PC-9 (cell line): ENCODE results near the gene CFAP119. TPM values are rescaled to one million over a fixed set of nuclear protein-coding genes. Genes with fewer than 3 reads are reported as not detected.
A peak's percentile ranks its signal among the peaks of the same experiment; 100 is the strongest.

Source experiments
- BruUV-seq: library from RNA; stranded (reverse); fragments of 400-500 nt; replicated peaks from 2 replicates; lab custom pipeline; 2021; lab: Mats Ljungman, UMichigan
- CTCF ChIA-PET: fragments of 300-600 bp; sonication (Branson Sonifier 250); formaldehyde crosslinking; loops from one replicate; lab custom pipeline; 2022; ENCODE audit warnings: antibody characterized with exemption; lab: Charles Lee
- POLR2A ChIA-PET: fragments of 300-600 bp; sonication (Branson Sonifier 250); formaldehyde crosslinking; loops from one replicate; lab custom pipeline; 2022; ENCODE audit warnings: antibody characterized with exemption; ENCODE audit not compliant: unreplicated experiment; lab: Charles Lee
- DNase-seq, 2 experiments: peaks; one replicate each; pipeline versions ENCODE4 v3.0.0 to v3.0.0-alpha.2; 2015 to 2022; ENCODE audit warnings: mixed read lengths in 1 of 2
- H2AFZ ChIP-seq: fragments of 200-600 bp; sonication (generic); 2 replicates; pipeline ENCODE4 v1.8.1; 2017; ENCODE audit warnings: antibody characterized with exemption
- H3F3A ChIP-seq: fragments of 200-600 bp; sonication (generic); 2 replicates; pipeline ENCODE4 v1.8.1; 2017; ENCODE audit warnings: antibody characterized with exemption, mild to moderate bottlenecking, low read depth; ENCODE audit not compliant: insufficient read depth
- H3K27ac ChIP-seq: fragments of 200-600 bp; sonication (generic); 2 replicates; pipeline ENCODE4 v1.6.1; 2016; ENCODE audit warnings: mixed run types
- H3K27me3 ChIP-seq: fragments of 200-600 bp; sonication (generic); 2 replicates; pipeline ENCODE4 v1.6.1; 2016; ENCODE audit warnings: low read depth, mixed run types; ENCODE audit not compliant: insufficient read depth
- H3K36me3 ChIP-seq: fragments of 200-600 bp; sonication (generic); 2 replicates; pipeline ENCODE4 v1.6.1; 2016; ENCODE audit warnings: low read depth, mixed run types
- H3K4me1 ChIP-seq: fragments of 200-600 bp; sonication (generic); replicated peaks from 2 replicates; pipeline ENCODE4 v1.6.1; 2016; ENCODE audit warnings: mixed run types; ENCODE audit not compliant: insufficient read depth
- H3K4me2 ChIP-seq: fragments of 200-600 bp; sonication (generic); 2 replicates; pipeline ENCODE4 v1.6.1; 2017; ENCODE audit warnings: mixed run types
- H3K4me3 ChIP-seq: fragments of 200-600 bp; sonication (generic); 2 replicates; pipeline ENCODE4 v1.6.1; 2016; ENCODE audit warnings: mixed run types
- H3K79me2 ChIP-seq: fragments of 200-600 bp; sonication (generic); 2 replicates; pipeline ENCODE4 v1.6.1; 2017; ENCODE audit warnings: low read depth, mixed run types
- H3K9me2 ChIP-seq: fragments of 200-600 bp; sonication (generic); 2 replicates; pipeline ENCODE4 v1.8.1; 2017; ENCODE audit warnings: mild to moderate bottlenecking; ENCODE audit not compliant: insufficient read depth
- H3K9me3 ChIP-seq: fragments of 200-600 bp; sonication (generic); 2 replicates; pipeline ENCODE4 v1.8.1; 2016; ENCODE audit warnings: low read depth; ENCODE audit not compliant: insufficient read depth
- H4K20me1 ChIP-seq: fragments of 200-600 bp; sonication (generic); 2 replicates; pipeline ENCODE4 v1.8.1; 2017; ENCODE audit not compliant: insufficient read depth
- EZH2 ChIP-seq: fragments of 200-600 bp; sonication (generic); IDR thresholded peaks from 2 replicates; pipeline ENCODE4 v1.8.0; 2017; ENCODE audit warnings: antibody characterized with exemption, low read depth
- intact Hi-C: fragments of 100-400 bp; cut with micrococcal nuclease; formaldehyde crosslinking; loops from one replicate; pipeline ENCODE4 v1.10.0; 2022; ENCODE audit not compliant: unreplicated experiment
- total RNA-seq: library from RNA; stranded (reverse); gene quantifications from 2 replicates; pipeline ENCODE4 v1.2.3, GENCODE V29; 2021
- TF ChIP-seq, protein P1 (sequence below): fragments of 200-600 bp; sonication (generic); conservative IDR thresholded peaks from 2 replicates; pipeline ENCODE4 v1.6.1; 2017; ENCODE audit warnings: mixed run types, antibody characterized with exemption, mild to moderate bottlenecking, moderate library complexity

CFAP119 gene
- total RNA-seq, 1 experiment from 2014 or later, result 19.9 TPM

DNA sequence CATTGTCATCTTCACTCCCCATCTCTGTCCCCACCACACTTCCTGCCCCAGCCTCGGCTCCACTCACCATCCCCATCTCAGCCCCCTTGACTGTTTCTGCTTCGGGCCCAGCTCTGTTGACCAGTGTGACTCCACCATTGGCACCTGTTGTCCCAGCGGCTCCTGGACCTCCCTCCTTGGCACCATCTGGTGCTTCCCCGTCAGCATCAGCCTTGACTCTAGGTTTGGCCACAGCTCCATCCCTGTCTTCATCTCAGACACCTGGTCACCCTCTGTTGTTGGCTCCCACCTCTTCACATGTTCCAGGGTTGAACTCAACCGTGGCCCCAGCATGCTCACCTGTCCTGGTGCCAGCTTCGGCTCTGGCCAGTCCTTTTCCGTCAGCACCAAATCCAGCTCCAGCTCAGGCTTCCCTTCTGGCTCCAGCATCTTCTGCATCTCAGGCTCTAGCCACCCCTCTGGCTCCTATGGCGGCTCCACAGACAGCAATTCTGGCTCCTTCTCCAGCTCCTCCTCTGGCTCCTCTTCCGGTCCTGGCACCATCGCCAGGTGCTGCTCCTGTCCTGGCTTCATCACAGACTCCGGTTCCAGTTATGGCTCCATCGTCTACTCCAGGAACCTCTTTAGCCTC, 38.0 kb downstream of the CFAP119 start:
- Histone ChIP-seq H4K20me1 (peaks cover 48% of the 10 kb centered on the region), H3K27ac (no peak overlapping the region), H3K79me2 (peaks cover 19% of the 10 kb centered on the region), H3K4me1 (0 out of 2 replicates have a peak, but pooled peaks cover 5% of the 10 kb centered on the region), H3F3A (peaks cover 30% of the 10 kb centered on the region; the same call in 1 of the 2 replicates), H2AFZ (no peak overlapping the region), H3K9me3 (no peaks in the 10 kb centered on the region), H3K36me3 (peaks cover 61% of the 10 kb centered on the region), H3K4me3 (no peak overlapping the region), H3K27me3 (no peaks in the 10 kb centered on the region), H3K9me2 (no peaks in the 10 kb centered on the region), H3K4me2 (no peak overlapping the region)
- no TSS peak for BruUV-seq
- intact Hi-C loops, result no loop called here
- TF ChIP-seq, protein P1, sequence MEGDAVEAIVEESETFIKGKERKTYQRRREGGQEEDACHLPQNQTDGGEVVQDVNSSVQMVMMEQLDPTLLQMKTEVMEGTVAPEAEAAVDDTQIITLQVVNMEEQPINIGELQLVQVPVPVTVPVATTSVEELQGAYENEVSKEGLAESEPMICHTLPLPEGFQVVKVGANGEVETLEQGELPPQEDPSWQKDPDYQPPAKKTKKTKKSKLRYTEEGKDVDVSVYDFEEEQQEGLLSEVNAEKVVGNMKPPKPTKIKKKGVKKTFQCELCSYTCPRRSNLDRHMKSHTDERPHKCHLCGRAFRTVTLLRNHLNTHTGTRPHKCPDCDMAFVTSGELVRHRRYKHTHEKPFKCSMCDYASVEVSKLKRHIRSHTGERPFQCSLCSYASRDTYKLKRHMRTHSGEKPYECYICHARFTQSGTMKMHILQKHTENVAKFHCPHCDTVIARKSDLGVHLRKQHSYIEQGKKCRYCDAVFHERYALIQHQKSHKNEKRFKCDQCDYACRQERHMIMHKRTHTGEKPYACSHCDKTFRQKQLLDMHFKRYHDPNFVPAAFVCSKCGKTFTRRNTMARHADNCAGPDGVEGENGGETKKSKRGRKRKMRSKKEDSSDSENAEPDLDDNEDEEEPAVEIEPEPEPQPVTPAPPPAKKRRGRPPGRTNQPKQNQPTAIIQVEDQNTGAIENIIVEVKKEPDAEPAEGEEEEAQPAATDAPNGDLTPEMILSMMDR, result no peak
- no peak for TF ChIP-seq EZH2
- no peak for DNase-seq
- ChIA-PET CTCF (no interaction called here), POLR2A (no interaction called here)

DNA sequence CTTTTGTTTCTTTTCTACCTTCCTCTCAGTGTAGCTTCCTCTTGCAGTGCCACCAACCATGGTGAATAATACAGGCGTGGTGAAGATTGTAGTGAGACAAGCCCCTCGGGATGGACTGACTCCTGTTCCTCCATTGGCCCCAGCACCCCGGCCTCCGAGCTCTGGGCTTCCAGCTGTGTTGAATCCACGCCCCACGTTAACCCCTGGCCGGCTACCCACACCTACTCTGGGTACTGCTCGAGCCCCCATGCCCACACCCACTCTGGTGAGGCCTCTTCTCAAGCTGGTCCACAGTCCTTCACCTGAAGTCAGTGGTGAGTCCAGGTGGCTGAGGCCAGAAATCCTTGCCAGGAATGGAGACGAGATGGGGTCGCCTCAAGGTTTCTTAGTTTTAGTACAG, 38.9 kb downstream of the CFAP119 start:
- peaks cover 51% of the 10 kb centered on the region for H4K20me1 ChIP-seq
- 0 out of 2 replicates have a peak, but pooled peaks cover 5% of the 10 kb centered on the region for H3K4me1 ChIP-seq
- H3K79me2 ChIP-seq, result peaks cover 28% of the 10 kb centered on the region
- no TSS peak for BruUV-seq
- peaks cover 57% of the 10 kb centered on the region for H3K36me3 ChIP-seq
- H3K27ac ChIP-seq, result no peak overlapping the region
- H3K9me2 ChIP-seq, result no peaks in the 10 kb centered on the region
- no peak for TF ChIP-seq EZH2
- TF ChIP-seq, protein P1, result no peak
- peaks cover 30% of the 10 kb centered on the region; the same call in 1 of the 2 replicates for H3F3A ChIP-seq
- intact Hi-C loops, result no loop called here
- POLR2A ChIA-PET, result no interaction called here
- no peaks in the 10 kb centered on the region for H3K9me3 ChIP-seq
- no peaks in the 10 kb centered on the region for H3K27me3 ChIP-seq
- H2AFZ ChIP-seq, result no peak overlapping the region
- CTCF ChIA-PET, result no interaction called here
- no peak for DNase-seq
- H3K4me2 ChIP-seq, result no peak overlapping the region
- H3K4me3 ChIP-seq, result no peak overlapping the region

DNA sequence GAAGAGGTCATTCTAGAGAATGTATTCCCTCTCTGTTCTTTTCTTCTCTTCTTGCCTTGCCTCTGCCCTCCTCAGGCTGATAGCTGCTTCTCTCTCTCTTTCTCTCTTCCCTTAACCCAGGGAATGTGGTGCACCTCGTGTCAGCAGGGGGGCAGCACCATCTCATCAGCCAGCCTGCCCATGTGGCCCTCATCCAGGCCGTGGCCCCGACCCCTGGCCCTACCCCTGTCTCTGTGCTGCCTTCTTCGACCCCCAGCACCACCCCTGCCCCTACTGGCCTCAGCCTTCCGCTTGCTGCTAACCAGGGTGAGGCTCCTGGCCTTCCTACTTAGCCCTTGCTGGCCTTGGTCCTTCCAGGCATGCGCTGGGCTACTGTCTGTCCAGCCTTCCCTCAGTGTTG, 39.4 kb downstream of the CFAP119 start:
- Histone ChIP-seq H3F3A (peaks cover 30% of the 10 kb centered on the region; the same call in 1 of the 2 replicates), H3K27ac (no peak overlapping the region), H2AFZ (no peak overlapping the region), H3K27me3 (no peaks in the 10 kb centered on the region), H4K20me1 (peaks cover 48% of the 10 kb centered on the region; the same call in 1 of the 2 replicates), H3K79me2 (peaks cover 32% of the 10 kb centered on the region), H3K4me1 (0 out of 2 replicates have a peak, but pooled peaks cover 5% of the 10 kb centered on the region), H3K9me3 (no peaks in the 10 kb centered on the region), H3K9me2 (no peaks in the 10 kb centered on the region), H3K36me3 (peaks cover 54% of the 10 kb centered on the region), H3K4me2 (no peak overlapping the region), H3K4me3 (no peak overlapping the region)
- no peak for DNase-seq
- no TSS peak for BruUV-seq
- POLR2A ChIA-PET, result no interaction called here
- TF ChIP-seq EZH2, result no peak
- TF ChIP-seq, protein P1, result peak; percentile 29; the same call in 1 of the 2 replicates
- CTCF ChIA-PET, result no interaction called here
- intact Hi-C loops, result no loop called here
